A673 (cell line): ENCODE results near the gene EPHA8.

ENCODE experiments used
- EZH2 ChIP-seq: fragments of 200-600 bp; sonication (generic); IDR thresholded peaks from 2 replicates; pipeline ENCODE4 v1.6.1; 2017; ENCODE audit warnings: borderline replicate concordance, low read depth, mild to moderate bottlenecking, mixed read lengths, antibody characterized with exemption, low read length; ENCODE audit not compliant: poor library complexity, severe bottlenecking
- TF ChIP-seq, protein P1 (sequence below): fragments of 300-800, 200-600 bp; sonication (generic); conservative IDR thresholded peaks from 2 replicates; pipeline ENCODE4 v1.5.1; 2017; ENCODE audit warnings: low read depth, mild to moderate bottlenecking, antibody characterized with exemption, low read length, moderate library complexity, mixed read lengths

DNA sequence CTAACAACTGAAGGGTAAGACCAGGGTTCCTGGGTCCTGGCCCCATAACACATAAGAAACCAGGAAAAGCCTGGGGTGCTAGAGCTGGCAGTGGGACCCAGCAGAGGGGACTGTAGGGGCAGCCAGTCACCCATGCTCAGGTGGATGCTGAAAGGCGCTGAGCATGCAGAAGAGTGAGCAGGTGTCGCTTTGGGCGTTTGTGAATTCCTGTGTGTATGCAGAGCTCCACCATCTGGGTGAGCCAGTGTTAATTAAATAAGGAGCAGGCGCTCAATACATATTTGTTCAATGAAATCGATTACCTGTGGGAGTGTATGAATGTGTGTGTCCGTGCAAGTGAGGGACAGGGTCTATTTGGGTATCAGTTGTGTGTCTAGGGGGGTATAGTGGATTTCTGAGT lies 73.6 kb downstream of the EPHA8 start:
- TF ChIP-seq, protein P1, sequence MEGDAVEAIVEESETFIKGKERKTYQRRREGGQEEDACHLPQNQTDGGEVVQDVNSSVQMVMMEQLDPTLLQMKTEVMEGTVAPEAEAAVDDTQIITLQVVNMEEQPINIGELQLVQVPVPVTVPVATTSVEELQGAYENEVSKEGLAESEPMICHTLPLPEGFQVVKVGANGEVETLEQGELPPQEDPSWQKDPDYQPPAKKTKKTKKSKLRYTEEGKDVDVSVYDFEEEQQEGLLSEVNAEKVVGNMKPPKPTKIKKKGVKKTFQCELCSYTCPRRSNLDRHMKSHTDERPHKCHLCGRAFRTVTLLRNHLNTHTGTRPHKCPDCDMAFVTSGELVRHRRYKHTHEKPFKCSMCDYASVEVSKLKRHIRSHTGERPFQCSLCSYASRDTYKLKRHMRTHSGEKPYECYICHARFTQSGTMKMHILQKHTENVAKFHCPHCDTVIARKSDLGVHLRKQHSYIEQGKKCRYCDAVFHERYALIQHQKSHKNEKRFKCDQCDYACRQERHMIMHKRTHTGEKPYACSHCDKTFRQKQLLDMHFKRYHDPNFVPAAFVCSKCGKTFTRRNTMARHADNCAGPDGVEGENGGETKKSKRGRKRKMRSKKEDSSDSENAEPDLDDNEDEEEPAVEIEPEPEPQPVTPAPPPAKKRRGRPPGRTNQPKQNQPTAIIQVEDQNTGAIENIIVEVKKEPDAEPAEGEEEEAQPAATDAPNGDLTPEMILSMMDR = no peak
- no peak for TF ChIP-seq EZH2
